Activated T-cell treated with anti-CD3 and anti-CD28 coated beads, Interleukin-2, amount 50 U/mL, for 1 hour (primary cell): ENCODE measurements around the gene ATRN.

Experiments used
- DNase-seq: peaks from one replicate; pipeline ENCODE4 v3.0.0-alpha.2; 2020

ATRN gene

GRCh38 chr20:3660262-3661059 is 189.6 kb downstream of the ATRN start:
- peak; percentile 8 for DNase-seq

GRCh38 chr20:3661060-3661813 is 190.4 kb downstream of the ATRN start:
- DNase-seq: peak; percentile 13

- DNase-seq: no peak
Measured at GRCh38 chr20:3661814-3662665, 191.2 kb downstream of the ATRN start.

- no peak for DNase-seq
Measured at GRCh38 chr20:3663031-3663701, 192.3 kb downstream of the ATRN start, which contains the start of gene GFRA4. Gene GFRA4, minus strand, starts transcription at chr20:3663399. Its CDS starts 0 bp downstream, at chr20:3663399.

GRCh38 chr20:3663858-3664257 is 193.0 kb downstream of the ATRN start:
- no peak for DNase-seq

- DNase-seq: no peak
Measured at GRCh38 chr20:3667434-3668037, 196.7 kb downstream of the ATRN start.

GRCh38 chr20:3669710-3670367 is 199.0 kb downstream of the ATRN start:
- DNase-seq: no peak

- DNase-seq: no peak
Measured at GRCh38 chr20:3670511-3670910, 199.7 kb downstream of the ATRN start.

GRCh38 chr20:3670945-3671344 is 200.1 kb downstream of the ATRN start:
- DNase-seq: no peak

GRCh38 chr20:3671986-3672546 is 201.2 kb downstream of the ATRN start:
- no peak for DNase-seq

GRCh38 chr20:3672547-3673171 is 201.8 kb downstream of the ATRN start:
- DNase-seq: no peak

- DNase-seq: no peak
Measured at GRCh38 chr20:3673221-3674070, 202.6 kb downstream of the ATRN start.

GRCh38 chr20:3674447-3674846 is 203.6 kb downstream of the ATRN start:
- no peak for DNase-seq

GRCh38 chr20:3674995-3675900 is 204.4 kb downstream of the ATRN start:
- DNase-seq: no peak

GRCh38 chr20:3677733-3678132 is 206.9 kb downstream of the ATRN start:
- DNase-seq: no peak

- no peak for DNase-seq
Measured at GRCh38 chr20:3678198-3678597, 207.4 kb downstream of the ATRN start.

- no peak for DNase-seq
Measured at GRCh38 chr20:3678856-3679720, 208.3 kb downstream of the ATRN start.
